Measurements from ENCODE around the gene SCN3B.

The SCN3B gene, protein sequence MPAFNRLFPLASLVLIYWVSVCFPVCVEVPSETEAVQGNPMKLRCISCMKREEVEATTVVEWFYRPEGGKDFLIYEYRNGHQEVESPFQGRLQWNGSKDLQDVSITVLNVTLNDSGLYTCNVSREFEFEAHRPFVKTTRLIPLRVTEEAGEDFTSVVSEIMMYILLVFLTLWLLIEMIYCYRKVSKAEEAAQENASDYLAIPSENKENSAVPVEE

DNA sequence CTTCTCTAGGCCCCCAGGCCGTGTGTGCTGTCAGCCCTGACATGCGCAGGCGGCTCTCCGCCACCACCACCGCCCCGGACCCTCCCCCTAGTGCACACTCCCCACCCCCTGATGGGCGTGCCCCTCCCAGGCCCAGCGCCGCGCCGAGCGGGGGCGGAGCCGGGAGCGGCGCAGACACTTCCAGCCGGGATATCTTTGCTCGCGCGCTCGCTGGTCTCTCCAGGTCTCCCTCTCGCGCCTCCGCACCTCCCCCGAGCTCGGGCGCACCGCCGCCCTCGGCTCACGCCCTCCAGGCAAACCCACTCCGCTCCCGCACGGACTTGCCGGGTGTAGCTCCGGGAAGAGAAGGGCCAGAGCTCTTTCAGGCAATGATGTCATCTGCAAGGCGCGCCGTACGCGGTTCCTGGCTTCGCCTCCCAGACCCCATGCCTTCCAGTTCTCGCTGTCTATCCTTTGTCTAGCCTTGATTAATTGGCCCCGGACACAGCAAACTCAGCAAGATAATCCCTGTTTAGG is at the start of gene SCN3B:
Gene SCN3B, minus strand, starts transcription at position 59 of the 516 bp plus-strand sequence. CDS start 823 bp downstream, outside the sequence.
- peaks cover 18% of the 10 kb centered on the region for H3K4me1 Mint-ChIP-seq
- H3K27me3 Mint-ChIP-seq, result peaks cover 59% of the 10 kb centered on the region
- DNase-seq (no peak), ATAC-seq (peak; percentile 72)
- no peak within 1 kb of the TSS for H3K27ac Mint-ChIP-seq
- peaks cover 17% of the 10 kb centered on the region in 2 donors for H3K9me3 Mint-ChIP-seq
- H3K4me3 Mint-ChIP-seq, result peak within 1 kb of the TSS; percentile 69 to 75

DNA sequence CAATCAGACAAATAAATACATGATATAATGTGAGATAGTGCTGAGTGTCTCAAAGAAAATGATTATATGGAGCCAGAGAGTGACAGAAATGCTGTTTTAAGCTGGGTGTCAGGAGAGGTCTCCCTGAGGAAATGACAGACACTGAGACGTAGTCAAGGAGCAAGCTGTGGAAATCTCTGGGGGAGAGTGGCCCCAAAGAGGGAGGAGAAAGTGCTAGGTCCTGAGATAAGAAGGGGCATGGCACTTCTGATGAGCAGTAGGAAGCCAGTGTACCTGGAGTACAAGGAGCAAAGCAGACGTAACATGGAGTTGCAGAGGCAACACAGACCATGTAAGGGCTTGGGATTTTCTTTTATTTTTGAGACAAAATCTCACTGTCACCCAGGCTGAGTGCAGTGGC is 48.3 kb upstream of the SCN3B start:
- Mint-ChIP-seq H3K4me3 (no peak overlapping the region), H3K27me3 (peaks cover 22% of the 10 kb centered on the region), H3K9me3 (no peaks in the 10 kb centered on the region), H3K4me1 (no peaks in the 10 kb centered on the region), H3K27ac (no peak overlapping the region)
- no peak for ATAC-seq
- no peak for DNase-seq

DNA sequence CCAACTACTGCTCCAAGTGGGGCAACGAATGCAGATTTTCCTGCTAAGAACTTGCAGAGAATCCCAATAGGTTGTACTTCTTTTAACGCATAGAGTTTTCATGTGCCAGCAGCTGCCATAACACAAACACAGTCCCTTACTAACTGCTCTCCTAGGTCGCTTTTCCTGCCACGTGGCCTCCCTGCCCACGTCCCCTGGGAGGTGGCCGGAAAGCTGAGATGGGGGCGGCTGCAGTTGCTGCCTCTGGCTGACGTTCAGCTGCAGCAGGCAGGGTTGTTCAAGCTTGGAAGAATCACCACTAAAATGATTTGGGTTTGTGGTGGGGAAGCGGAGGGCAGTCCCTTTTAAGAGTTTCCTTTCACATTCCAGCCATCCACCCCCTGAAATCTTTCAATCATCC is 47.7 kb upstream of the SCN3B start:
- DNase-seq (no peak), ATAC-seq (no peak)
- no peaks in the 10 kb centered on the region for H3K9me3 Mint-ChIP-seq
- peaks cover 25% of the 10 kb centered on the region for H3K27me3 Mint-ChIP-seq
- H3K4me1 Mint-ChIP-seq, result no peaks in the 10 kb centered on the region
- no peak overlapping the region for H3K4me3 Mint-ChIP-seq
- H3K27ac Mint-ChIP-seq, result no peak overlapping the region

DNA sequence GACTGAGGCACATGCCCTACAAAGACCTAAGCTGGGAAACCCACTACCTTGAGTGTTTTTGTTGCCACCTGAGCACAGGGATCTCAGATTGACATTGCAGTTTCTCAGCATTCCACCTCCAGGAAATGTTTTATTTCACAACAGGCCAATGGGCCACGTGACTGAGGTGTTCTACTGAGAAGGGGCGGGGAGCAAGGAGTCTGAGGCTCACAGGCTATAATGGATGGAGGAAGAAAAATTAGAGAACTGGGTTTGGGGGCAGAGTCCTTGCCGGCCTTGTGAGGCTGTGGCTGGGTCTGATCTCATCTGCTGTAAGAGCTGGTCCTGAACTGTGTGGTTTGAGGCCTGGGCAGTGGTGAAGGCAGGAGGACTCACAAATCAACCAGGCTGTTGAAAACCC is 46.3 kb upstream of the SCN3B start:
- no peaks in the 10 kb centered on the region for H3K4me1 Mint-ChIP-seq
- H3K9me3 Mint-ChIP-seq, result no peaks in the 10 kb centered on the region
- peaks cover 25% of the 10 kb centered on the region for H3K27me3 Mint-ChIP-seq
- no peak overlapping the region for H3K4me3 Mint-ChIP-seq
- ATAC-seq (no peak), DNase-seq (no peak)
- H3K27ac Mint-ChIP-seq, result peak overlapping the region in 1 of 2 donors; percentile 8

DNA sequence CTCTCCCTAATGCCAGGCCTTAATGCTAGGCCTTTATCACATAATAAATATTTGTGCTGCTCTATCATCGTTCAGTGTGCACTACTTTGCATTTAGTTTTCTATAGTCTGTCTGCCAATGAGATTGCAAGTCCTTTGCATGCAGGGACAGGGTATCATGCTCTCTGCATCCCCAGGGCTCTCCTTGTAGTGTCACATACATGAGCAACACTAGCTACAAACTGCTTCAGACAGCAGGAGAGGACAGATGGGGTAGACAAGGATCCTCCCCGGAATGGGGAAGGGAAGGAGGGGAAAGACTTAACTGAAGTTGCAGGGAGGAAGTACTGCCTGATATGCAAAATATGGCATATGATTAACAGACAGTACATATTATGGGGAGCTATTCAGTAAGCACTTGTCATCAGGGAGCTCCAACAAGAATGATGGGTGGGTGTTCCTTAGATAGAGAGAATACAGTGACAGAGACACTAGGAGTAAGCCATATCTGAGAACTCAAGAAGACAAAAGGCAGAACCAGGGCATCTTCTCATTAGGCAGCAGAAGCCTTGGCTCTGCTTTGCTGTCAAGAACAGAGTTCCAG is 44.2 kb upstream of the SCN3B start:
- no peak overlapping the region for H3K4me3 Mint-ChIP-seq
- H3K4me1 Mint-ChIP-seq, result no peaks in the 10 kb centered on the region
- no peak overlapping the region for H3K27ac Mint-ChIP-seq
- H3K27me3 Mint-ChIP-seq, result peaks cover 24% of the 10 kb centered on the region
- DNase-seq (no peak), ATAC-seq (no peak)
- no peaks in the 10 kb centered on the region for H3K9me3 Mint-ChIP-seq

DNA sequence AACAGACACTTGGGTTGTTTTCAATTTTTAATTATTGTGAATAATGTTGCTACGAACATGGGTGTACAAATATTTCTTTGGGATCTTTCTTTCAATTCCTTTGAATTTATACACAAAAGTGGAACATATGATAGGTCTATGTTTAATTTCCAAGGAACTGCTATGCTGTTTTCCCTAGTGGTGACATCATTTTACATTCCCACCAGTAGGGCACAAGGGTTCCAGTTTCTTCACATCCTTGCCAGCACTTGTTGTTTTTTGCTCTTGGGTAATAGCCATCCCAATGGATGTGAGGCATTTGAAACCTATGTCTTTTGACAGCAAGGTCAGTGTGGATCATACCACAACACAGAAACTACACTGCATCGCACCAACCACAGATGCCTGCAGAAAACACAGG is 41.8 kb upstream of the SCN3B start:
- no peak overlapping the region for H3K4me3 Mint-ChIP-seq
- ATAC-seq, result no peak
- H3K4me1 Mint-ChIP-seq, result no peaks in the 10 kb centered on the region
- no peak overlapping the region for H3K27ac Mint-ChIP-seq
- no peak for DNase-seq
- H3K27me3 Mint-ChIP-seq, result peaks cover 16% of the 10 kb centered on the region
- no peaks in the 10 kb centered on the region for H3K9me3 Mint-ChIP-seq

DNA sequence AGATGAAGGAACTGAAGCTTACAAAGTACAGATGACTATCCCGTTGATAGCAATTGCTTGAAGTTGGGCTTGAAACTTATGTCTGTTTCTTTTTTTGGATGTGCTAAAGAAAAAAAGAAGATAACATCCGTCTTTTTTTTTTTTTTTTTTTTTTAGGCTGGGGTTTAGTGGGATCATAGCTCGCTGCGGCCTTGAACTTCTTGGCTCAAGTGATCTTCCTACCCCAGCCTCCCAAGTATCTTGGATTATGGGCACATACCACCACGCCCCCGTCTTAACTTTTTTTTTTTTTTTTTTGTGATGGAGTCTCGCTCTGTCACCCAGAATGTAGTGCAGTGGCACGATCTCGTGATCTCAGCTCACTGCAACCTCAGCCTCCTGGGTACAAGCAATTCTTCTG is 40.8 kb upstream of the SCN3B start:
- H3K27me3 Mint-ChIP-seq, result peaks cover 21% of the 10 kb centered on the region
- no peaks in the 10 kb centered on the region for H3K9me3 Mint-ChIP-seq
- DNase-seq (no peak), ATAC-seq (no peak)
- H3K4me1 Mint-ChIP-seq, result no peaks in the 10 kb centered on the region
- H3K27ac Mint-ChIP-seq, result no peak overlapping the region
- H3K4me3 Mint-ChIP-seq, result no peak overlapping the region

DNA sequence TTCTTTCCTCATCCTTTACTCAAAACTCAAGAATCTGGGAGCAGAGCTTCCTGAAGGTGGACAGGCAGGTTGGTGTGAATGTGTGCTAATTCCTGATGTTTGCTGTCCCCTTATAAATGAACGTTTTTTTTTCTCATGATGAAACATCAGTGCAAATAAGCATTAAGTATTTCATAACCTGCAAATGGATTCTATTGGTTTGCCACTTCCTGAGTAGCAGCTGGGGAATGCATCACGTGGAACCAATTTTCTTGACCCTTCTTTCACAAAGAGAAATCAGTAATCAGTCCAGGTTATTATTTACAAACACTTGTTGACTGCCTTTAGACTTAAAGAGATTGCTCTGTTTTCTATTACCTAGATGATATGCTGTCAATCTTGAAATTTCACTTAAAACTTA is 40.1 kb upstream of the SCN3B start:
- H3K27ac Mint-ChIP-seq, result no peak overlapping the region
- H3K4me1 Mint-ChIP-seq, result no peaks in the 10 kb centered on the region
- H3K4me3 Mint-ChIP-seq, result no peak overlapping the region
- H3K27me3 Mint-ChIP-seq, result peaks cover 28% of the 10 kb centered on the region
- DNase-seq (no peak), ATAC-seq (no peak)
- H3K9me3 Mint-ChIP-seq, result no peaks in the 10 kb centered on the region

DNA sequence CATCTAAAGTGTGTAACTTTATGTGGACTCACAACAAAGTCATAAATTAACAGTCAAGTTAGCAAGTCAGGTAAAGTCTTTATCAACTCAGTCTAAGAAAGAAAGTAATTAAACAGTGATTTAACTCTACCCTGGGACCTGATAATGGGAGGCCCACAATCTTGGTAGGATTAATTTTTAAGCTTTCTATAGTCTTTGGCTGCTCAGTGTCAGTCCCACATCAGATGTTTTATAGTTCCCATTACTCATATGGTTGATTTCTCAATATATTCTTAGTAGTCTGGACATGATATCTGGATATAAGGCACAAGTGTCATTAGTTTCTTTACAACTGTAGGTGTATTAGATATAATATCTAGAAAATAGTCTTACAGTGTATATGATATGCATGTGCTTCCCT is 38.5 kb upstream of the SCN3B start:
- DNase-seq, result no peak
- H3K4me3 Mint-ChIP-seq, result no peak overlapping the region
- no peak for ATAC-seq
- H3K27me3 Mint-ChIP-seq, result peaks cover 18% of the 10 kb centered on the region
- H3K27ac Mint-ChIP-seq, result no peak overlapping the region
- H3K4me1 Mint-ChIP-seq, result no peaks in the 10 kb centered on the region
- H3K9me3 Mint-ChIP-seq, result no peaks in the 10 kb centered on the region

DNA sequence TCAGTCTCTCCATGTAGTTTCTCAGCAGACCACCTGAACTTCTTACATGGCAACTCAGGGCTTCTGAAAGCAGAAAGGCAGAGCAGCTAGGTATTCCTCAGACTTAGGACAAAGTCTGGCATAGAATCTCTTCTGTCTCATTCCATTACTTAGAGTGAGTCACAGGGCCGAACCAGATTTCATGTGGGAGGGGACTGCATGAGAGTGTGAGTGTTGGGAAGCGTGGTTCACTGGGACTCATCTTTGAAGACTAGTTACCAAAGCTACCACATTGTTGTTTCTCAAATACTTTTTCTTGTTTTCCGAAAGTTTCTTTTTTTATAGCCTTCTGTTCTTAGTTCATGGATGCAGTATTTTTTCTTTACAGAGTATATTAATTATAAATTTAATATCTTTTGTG is 36.1 kb upstream of the SCN3B start:
- ATAC-seq (no peak), DNase-seq (no peak)
- Mint-ChIP-seq H3K27ac (no peak overlapping the region), H3K4me1 (no peaks in the 10 kb centered on the region), H3K9me3 (no peaks in the 10 kb centered on the region), H3K27me3 (peaks cover 18% of the 10 kb centered on the region), H3K4me3 (no peak overlapping the region)

DNA sequence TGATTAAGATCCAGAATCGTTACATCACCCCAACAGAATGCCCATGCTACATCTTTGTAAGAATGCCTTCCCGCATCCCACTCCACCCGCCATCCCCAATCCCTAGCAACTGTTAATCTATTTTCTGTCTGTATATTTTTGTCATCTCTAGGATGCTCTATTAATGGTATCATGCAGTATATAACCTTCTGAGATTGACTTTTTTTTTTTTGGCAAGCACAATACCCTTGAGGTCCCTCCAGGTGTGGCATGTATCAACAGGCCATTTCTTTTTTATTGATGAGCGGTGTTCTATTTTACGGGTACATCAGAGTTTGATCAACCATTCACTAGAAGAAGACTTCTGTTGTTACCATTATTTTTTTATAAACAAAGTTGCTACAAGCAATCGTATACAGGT is 30.2 kb upstream of the SCN3B start:
- no peak for DNase-seq
- H3K27ac Mint-ChIP-seq, result no peak overlapping the region
- no peaks in the 10 kb centered on the region for H3K9me3 Mint-ChIP-seq
- ATAC-seq, result no peak
- H3K4me3 Mint-ChIP-seq, result no peak overlapping the region
- H3K4me1 Mint-ChIP-seq, result peaks cover 17% of the 10 kb centered on the region
- peaks cover 7% of the 10 kb centered on the region for H3K27me3 Mint-ChIP-seq

DNA sequence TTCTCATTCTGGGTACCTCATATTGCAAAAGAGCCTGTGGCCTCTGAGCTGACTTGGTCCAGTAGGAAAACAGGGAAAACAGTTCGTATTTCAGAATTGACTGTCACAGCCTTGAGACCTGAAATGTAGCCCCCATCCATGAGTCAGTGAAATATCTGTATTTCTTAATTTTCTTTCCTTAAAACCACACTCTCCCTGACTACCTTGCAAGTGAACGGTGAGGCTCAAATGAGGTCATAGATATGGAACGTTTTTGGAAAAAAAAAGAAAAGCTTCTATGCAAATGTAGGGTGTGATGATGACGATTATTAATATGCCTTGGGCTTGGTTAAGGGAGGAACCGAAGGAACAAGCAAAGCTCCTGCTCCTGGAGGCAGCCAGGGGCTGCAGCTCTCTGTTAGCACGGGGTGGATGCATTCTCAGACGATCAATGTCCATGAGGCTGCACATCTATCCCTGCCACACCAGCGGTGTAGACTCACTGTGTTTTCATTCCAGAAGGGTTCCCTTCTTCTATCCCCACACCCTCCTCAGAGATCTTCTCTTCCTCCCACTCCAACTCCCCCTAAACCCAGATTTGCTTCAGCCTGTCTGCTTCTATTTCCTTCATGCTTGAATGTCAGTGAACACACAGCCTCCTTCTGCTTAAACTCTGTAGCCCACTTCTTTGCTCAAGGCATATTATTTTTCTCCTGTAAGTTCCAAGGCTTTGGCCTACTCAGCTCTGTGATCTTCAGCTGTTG is 29.2 kb upstream of the SCN3B start:
- ATAC-seq (no peak), DNase-seq (no peak)
- H3K9me3 Mint-ChIP-seq, result no peaks in the 10 kb centered on the region
- H3K4me3 Mint-ChIP-seq, result no peak overlapping the region
- peaks cover 17% of the 10 kb centered on the region for H3K4me1 Mint-ChIP-seq
- no peak overlapping the region for H3K27ac Mint-ChIP-seq
- H3K27me3 Mint-ChIP-seq, result peaks cover 6% of the 10 kb centered on the region

DNA sequence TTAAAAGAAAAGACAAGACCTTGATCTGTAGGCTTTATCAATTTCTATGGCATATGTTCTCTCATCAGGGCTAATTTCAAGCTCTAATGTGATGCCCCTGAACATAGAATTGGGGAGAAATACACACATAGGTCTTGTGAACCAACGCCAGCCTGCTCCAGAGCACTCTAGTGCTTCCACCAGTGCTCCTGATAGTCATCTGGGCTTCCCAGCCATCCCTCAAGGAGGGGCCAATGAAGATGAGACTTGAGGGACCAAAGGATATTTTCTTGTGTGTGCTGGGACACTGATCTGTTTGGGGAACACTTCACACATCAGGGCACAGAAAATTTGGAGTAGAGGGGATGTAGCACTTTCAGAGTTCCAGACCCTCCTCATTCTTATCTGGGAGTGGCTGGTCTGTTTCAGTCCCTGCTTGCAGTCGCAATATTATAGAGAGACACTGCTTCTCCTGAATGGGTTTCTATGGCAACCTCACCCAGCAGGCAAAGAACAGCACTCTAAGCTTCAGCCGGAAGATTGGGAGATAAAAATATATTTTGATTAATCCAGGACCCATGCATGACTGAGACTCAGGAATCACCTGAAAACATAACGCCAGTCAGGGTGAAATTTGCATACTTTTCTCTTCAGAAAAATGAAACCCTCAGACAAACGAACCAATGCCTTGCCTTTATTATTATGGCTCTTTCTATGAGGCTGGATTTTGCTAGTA is 28.4 kb upstream of the SCN3B start:
- Mint-ChIP-seq H3K27me3 (peaks cover 6% of the 10 kb centered on the region), H3K4me1 (peaks cover 17% of the 10 kb centered on the region), H3K9me3 (no peaks in the 10 kb centered on the region), H3K27ac (peak overlapping the region in 1 of 2 donors; percentile 55), H3K4me3 (no peak overlapping the region)
- DNase-seq, result no peak
- ATAC-seq, result no peak

DNA sequence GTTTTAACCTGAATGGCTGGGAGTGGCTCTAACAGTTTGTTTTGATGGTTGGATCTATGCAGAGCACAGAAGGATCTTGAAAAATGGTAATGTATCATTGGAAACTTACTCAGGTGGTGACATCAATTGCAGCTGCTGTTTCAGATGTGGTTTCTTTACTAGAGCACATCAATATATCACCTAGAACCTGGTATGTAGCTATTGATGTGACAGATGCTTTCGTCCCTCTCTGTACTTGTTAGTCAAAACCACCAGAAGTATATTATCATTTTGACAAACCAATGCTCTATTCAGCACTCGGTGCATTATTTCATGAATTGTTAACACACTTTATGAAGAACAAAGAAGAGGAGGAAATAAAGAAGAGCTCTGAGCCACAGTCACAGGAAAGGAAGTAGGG is 26.6 kb upstream of the SCN3B start:
- no peaks in the 10 kb centered on the region for H3K27me3 Mint-ChIP-seq
- peaks cover 17% of the 10 kb centered on the region for H3K4me1 Mint-ChIP-seq
- H3K27ac Mint-ChIP-seq, result peak overlapping the region in 1 of 2 donors; percentile 69
- H3K4me3 Mint-ChIP-seq, result peak overlapping the region; percentile 18 to 23
- DNase-seq, result peak in 1 of 2 donors; percentile 3
- ATAC-seq, result peak; percentile 95
- no peaks in the 10 kb centered on the region for H3K9me3 Mint-ChIP-seq

DNA sequence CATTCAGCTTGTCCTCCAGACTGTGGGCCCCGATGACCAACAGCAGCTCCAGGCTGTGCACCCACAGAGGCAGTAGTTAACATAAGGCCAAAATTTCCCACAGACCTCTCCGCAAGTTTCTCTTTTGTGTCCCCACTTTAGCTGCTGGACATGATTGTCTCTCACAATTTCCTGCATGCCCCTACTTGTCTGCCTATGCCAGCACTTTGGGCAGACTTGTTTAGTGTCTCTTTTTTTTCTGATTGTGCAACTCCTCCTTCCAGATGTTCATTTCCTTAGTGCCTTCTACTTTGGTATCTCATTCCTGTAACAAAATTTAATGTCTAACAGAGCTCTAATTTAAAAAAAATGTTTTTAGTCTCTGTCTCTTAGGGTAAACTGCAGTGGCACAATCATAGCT is 23.8 kb upstream of the SCN3B start:
- no peaks in the 10 kb centered on the region for H3K27me3 Mint-ChIP-seq

DNA sequence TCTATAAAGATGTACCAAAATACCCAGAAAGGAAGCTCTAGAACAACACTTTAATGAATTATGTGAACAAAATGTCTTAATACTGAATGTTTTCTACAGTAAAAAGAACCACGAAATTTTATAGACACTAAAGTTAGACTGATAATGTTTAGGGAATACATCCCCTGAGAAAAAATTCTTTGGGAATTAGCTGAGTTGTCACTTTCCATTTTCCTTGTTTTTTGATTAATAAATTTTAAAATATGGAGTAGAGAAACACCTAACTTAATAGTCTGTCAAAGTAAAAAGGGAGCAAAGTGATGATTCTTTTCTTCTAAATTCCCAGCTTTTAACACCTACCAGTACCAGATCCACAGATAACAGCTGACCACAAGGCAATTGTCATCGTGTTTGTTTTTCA is 23.1 kb upstream of the SCN3B start:
- H3K4me3 Mint-ChIP-seq, result no peak overlapping the region
- no peaks in the 10 kb centered on the region for H3K9me3 Mint-ChIP-seq
- H3K27me3 Mint-ChIP-seq, result no peaks in the 10 kb centered on the region
- no peak overlapping the region for H3K27ac Mint-ChIP-seq
- DNase-seq (no peak), ATAC-seq (no peak)
- H3K4me1 Mint-ChIP-seq, result peaks cover 17% of the 10 kb centered on the region

More for the DNA sequence above, 23.8 kb upstream of the SCN3B start:
- Mint-ChIP-seq H3K27ac (no peak overlapping the region), H3K9me3 (no peaks in the 10 kb centered on the region), H3K4me3 (no peak overlapping the region), H3K4me1 (peaks cover 17% of the 10 kb centered on the region)
- DNase-seq, result no peak
- ATAC-seq, result no peak

All from stimulated activated naive CD8-positive, alpha-beta T cell treated with anti-CD3 and anti-CD28 coated beads, Interleukin-15, amount 100 ng/mL, for 72 hours (primary cell).